C4-2B (cell line): ENCODE data around the gene AGPS.

Experiments
- ZFX ChIP-seq: fragments of 450-650 bp; IDR thresholded peaks from 2 replicates; pipeline ENCODE4 v1.6.1; 2017
- TF ChIP-seq, protein P1 (sequence below): fragments of 450-650 bp; conservative IDR thresholded peaks from 2 replicates; pipeline ENCODE4 v1.5.1; 2017; ENCODE audit warnings: mild to moderate bottlenecking

DNA sequence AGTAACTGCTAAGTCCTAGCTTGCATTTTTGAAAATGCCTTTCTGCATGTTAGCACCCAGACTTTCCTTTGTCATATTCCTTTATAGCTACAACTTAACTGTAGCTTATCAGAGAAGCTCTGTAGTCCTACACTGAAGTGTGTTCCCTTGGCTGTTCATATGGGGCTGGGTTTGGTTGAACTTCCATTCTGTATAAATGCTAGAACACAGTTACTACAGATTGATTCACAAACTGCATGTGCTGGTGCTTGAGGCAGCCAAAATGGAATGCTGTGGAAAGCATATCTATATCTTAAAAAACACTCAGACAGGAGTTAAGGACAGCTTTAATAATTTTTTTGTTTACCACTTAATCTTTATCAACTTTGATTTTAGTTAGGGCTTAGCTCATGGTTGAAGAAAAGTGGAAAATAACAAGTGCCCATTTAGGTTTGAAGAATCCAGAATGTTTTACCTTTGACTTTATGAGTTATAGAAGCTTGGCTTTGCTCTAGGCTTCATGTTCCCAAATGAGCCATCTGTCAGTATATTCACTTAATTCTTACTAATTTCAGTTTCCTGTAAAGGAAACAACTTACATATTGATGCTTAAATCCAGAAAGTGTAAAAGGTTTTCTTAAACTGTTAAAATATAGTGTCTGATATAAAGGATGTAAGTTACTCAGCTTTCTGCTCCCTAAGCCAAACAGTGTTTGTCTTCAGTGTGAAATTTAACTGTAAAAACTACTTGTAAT is 148.9 kb downstream of the AGPS start:
- TF ChIP-seq, protein P1, sequence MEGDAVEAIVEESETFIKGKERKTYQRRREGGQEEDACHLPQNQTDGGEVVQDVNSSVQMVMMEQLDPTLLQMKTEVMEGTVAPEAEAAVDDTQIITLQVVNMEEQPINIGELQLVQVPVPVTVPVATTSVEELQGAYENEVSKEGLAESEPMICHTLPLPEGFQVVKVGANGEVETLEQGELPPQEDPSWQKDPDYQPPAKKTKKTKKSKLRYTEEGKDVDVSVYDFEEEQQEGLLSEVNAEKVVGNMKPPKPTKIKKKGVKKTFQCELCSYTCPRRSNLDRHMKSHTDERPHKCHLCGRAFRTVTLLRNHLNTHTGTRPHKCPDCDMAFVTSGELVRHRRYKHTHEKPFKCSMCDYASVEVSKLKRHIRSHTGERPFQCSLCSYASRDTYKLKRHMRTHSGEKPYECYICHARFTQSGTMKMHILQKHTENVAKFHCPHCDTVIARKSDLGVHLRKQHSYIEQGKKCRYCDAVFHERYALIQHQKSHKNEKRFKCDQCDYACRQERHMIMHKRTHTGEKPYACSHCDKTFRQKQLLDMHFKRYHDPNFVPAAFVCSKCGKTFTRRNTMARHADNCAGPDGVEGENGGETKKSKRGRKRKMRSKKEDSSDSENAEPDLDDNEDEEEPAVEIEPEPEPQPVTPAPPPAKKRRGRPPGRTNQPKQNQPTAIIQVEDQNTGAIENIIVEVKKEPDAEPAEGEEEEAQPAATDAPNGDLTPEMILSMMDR: no peak
- TF ChIP-seq ZFX: no peak
